ENCODE results near the gene LAMTOR5.
"Not testable (repeated sequence)": the region's sequence is repeated elsewhere in the genome, so short reads cannot be mapped to it uniquely, and the experiment has no call there.

LAMTOR5 gene

DNA sequence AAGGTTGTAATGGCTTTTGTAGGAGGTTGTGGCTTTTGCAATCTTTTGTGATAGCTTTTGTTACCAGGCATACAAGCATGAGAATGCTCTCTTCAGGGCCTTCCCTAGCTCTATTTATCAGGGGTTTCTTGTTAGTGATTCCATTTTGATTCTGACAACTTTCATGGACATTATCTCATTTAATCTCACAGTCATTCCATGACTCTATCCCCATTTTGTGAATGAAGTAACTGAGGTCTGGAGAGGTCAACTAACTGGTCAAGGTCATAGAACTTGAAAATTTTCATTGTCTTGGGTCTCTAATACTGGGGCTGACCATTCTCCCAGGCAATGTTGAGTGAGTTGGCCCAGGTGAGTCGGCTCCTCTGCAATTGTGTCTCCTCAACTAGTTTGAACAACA is 11.2 kb upstream of the LAMTOR5 start:
- Mint-ChIP-seq H3K27ac (no peak overlapping the region), H3K27me3 (ENCODE audit: low read depth) (peaks cover 7% of the 10 kb centered on the region), H3K9me3 (no peaks in the 10 kb centered on the region), H3K4me3 (no peak overlapping the region), H3K4me1 (ENCODE audit: low read depth) (peaks cover 12% of the 10 kb centered on the region), H3K36me3 (ENCODE audit: low read depth) (no peaks in the 10 kb centered on the region)
- no peak for DNase-seq (ENCODE audit: low spot score)

- not testable (repeated sequence) for H3K9me3 Mint-ChIP-seq; H3K27me3 Mint-ChIP-seq (ENCODE audit: low read depth); H3K27ac Mint-ChIP-seq; H3K4me3 Mint-ChIP-seq; DNase-seq (ENCODE audit: low spot score); H3K36me3 Mint-ChIP-seq (ENCODE audit: low read depth); H3K4me1 Mint-ChIP-seq (ENCODE audit: low read depth)
Observed at GRCh38 chr1:110413045-110413444, 5.6 kb upstream of the LAMTOR5 start.

GRCh38 chr1:110412576-110412975 is 5.1 kb upstream of the LAMTOR5 start:
- no peak overlapping the region for H3K27ac Mint-ChIP-seq
- no peak overlapping the region for H3K4me3 Mint-ChIP-seq
- H3K4me1 Mint-ChIP-seq (ENCODE audit: low read depth): peaks cover 11% of the 10 kb centered on the region

GRCh38 chr1:110411173-110411735 is 3.8 kb upstream of the LAMTOR5 start:
- Mint-ChIP-seq H3K36me3 (ENCODE audit: low read depth) (peaks cover 4% of the 10 kb centered on the region), H3K4me1 (ENCODE audit: low read depth) (peaks cover 13% of the 10 kb centered on the region), H3K9me3 (no peaks in the 10 kb centered on the region), H3K27me3 (ENCODE audit: low read depth) (no peaks in the 10 kb centered on the region), H3K4me3 (no peak overlapping the region), H3K27ac (no peak overlapping the region)
- DNase-seq (ENCODE audit: low spot score): no peak

More at GRCh38 chr1:110412576-110412975, 5.1 kb upstream of the LAMTOR5 start:
- Mint-ChIP-seq H3K9me3 (no peaks in the 10 kb centered on the region), H3K36me3 (ENCODE audit: low read depth) (peaks cover 1% of the 10 kb centered on the region), H3K27me3 (ENCODE audit: low read depth) (no peaks in the 10 kb centered on the region)
- DNase-seq (ENCODE audit: low spot score): peak; percentile 37

- DNase-seq (ENCODE audit: low spot score): no peak
- no peaks in the 10 kb centered on the region for H3K9me3 Mint-ChIP-seq
- peaks cover 6% of the 10 kb centered on the region for H3K36me3 Mint-ChIP-seq (ENCODE audit: low read depth)
- H3K4me3 Mint-ChIP-seq: peak overlapping the region; percentile 36
- no peaks in the 10 kb centered on the region for H3K27me3 Mint-ChIP-seq (ENCODE audit: low read depth)
- peaks cover 19% of the 10 kb centered on the region for H3K4me1 Mint-ChIP-seq (ENCODE audit: low read depth)
- no peak overlapping the region for H3K27ac Mint-ChIP-seq
Observed at GRCh38 chr1:110409316-110409715, 1.8 kb upstream of the LAMTOR5 start.

DNA sequence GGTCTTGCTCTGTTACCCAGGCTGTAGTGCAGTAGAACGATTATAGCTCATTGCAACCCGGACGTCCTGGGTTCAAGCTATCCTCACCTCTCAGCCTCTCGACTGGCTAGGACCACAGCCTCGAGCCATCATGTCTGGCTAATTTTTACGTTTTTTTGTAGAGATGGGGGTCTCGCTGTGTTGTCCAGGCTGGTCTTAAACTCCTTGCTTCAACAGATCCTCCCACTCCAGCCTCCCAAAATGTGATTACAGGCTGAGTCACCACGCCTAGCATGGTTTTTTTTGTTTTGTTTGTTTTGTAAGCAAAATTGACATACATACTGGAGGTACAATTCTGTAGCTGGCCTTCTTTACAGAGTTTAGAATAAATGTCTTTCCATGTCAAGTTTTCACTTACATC is 994 bp upstream of the LAMTOR5 start:
- Mint-ChIP-seq H3K36me3 (ENCODE audit: low read depth) (peaks cover 8% of the 10 kb centered on the region), H3K27ac (peak overlapping the region; percentile 28), H3K9me3 (no peaks in the 10 kb centered on the region), H3K4me3 (peak overlapping the region; percentile 99), H3K4me1 (ENCODE audit: low read depth) (peaks cover 20% of the 10 kb centered on the region), H3K27me3 (ENCODE audit: low read depth) (no peaks in the 10 kb centered on the region)
- DNase-seq (ENCODE audit: low spot score): no peak

- peak overlapping the region; percentile 99 for H3K4me3 Mint-ChIP-seq
- not testable (repeated sequence) for DNase-seq (ENCODE audit: low spot score); H3K27me3 Mint-ChIP-seq (ENCODE audit: low read depth); H3K9me3 Mint-ChIP-seq
- H3K4me1 Mint-ChIP-seq (ENCODE audit: low read depth): peaks cover 18% of the 10 kb centered on the region
- peak overlapping the region; percentile 99 for H3K27ac Mint-ChIP-seq
- peaks cover 13% of the 10 kb centered on the region for H3K36me3 Mint-ChIP-seq (ENCODE audit: low read depth)
Observed at GRCh38 chr1:110406407-110406806, 1.1 kb downstream of the LAMTOR5 start.

- no peak overlapping the region for H3K27ac Mint-ChIP-seq
- peaks cover 22% of the 10 kb centered on the region for H3K36me3 Mint-ChIP-seq (ENCODE audit: low read depth)
- no peak overlapping the region for H3K4me3 Mint-ChIP-seq
- DNase-seq (ENCODE audit: low spot score): no peak
- no peaks in the 10 kb centered on the region for H3K27me3 Mint-ChIP-seq (ENCODE audit: low read depth)
- H3K4me1 Mint-ChIP-seq (ENCODE audit: low read depth): peaks cover 18% of the 10 kb centered on the region
- H3K9me3 Mint-ChIP-seq: no peaks in the 10 kb centered on the region
Observed at GRCh38 chr1:110404401-110404800, 3.1 kb downstream of the LAMTOR5 start.

DNA sequence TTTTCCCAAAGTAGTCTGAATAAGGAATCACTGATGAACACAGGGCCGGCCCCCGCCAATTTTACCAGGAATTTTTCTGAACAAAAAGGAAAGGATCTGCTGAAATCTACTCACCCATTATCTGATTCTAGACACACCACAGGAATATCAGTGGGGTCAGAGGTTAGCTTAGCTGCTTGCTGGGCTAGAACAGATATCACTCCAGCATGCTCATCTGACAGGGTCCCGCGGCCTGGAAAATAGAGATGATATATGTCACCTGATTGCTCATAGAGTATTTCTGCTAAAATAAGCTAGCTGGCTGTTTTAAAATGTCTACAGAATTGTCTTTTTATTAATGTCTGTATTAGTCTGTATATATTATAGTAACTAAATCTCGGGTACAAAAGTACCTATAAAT is 3.7 kb downstream of the LAMTOR5 start:
- no peaks in the 10 kb centered on the region for H3K9me3 Mint-ChIP-seq
- H3K27me3 Mint-ChIP-seq (ENCODE audit: low read depth): no peaks in the 10 kb centered on the region
- H3K27ac Mint-ChIP-seq: no peak overlapping the region
- no peak overlapping the region for H3K4me3 Mint-ChIP-seq
- H3K4me1 Mint-ChIP-seq (ENCODE audit: low read depth): peaks cover 18% of the 10 kb centered on the region
- peaks cover 24% of the 10 kb centered on the region for H3K36me3 Mint-ChIP-seq (ENCODE audit: low read depth)
- DNase-seq (ENCODE audit: low spot score): no peak

GRCh38 chr1:110396259-110396958 is 11.1 kb downstream of the LAMTOR5 start:
- not testable (repeated sequence) for H3K4me3 Mint-ChIP-seq; H3K9me3 Mint-ChIP-seq; H3K27me3 Mint-ChIP-seq (ENCODE audit: low read depth); DNase-seq (ENCODE audit: low spot score); H3K4me1 Mint-ChIP-seq (ENCODE audit: low read depth); H3K27ac Mint-ChIP-seq
- peaks cover 29% of the 10 kb centered on the region for H3K36me3 Mint-ChIP-seq (ENCODE audit: low read depth)

- Mint-ChIP-seq H3K9me3 (no peaks in the 10 kb centered on the region), H3K4me3 (no peak overlapping the region), H3K27ac (no peak overlapping the region), H3K4me1 (ENCODE audit: low read depth) (no peaks in the 10 kb centered on the region), H3K36me3 (ENCODE audit: low read depth) (peaks cover 24% of the 10 kb centered on the region), H3K27me3 (ENCODE audit: low read depth) (no peaks in the 10 kb centered on the region)
- no peak for DNase-seq (ENCODE audit: low spot score)
Observed at GRCh38 chr1:110394493-110394820, 13.0 kb downstream of the LAMTOR5 start.

DNA sequence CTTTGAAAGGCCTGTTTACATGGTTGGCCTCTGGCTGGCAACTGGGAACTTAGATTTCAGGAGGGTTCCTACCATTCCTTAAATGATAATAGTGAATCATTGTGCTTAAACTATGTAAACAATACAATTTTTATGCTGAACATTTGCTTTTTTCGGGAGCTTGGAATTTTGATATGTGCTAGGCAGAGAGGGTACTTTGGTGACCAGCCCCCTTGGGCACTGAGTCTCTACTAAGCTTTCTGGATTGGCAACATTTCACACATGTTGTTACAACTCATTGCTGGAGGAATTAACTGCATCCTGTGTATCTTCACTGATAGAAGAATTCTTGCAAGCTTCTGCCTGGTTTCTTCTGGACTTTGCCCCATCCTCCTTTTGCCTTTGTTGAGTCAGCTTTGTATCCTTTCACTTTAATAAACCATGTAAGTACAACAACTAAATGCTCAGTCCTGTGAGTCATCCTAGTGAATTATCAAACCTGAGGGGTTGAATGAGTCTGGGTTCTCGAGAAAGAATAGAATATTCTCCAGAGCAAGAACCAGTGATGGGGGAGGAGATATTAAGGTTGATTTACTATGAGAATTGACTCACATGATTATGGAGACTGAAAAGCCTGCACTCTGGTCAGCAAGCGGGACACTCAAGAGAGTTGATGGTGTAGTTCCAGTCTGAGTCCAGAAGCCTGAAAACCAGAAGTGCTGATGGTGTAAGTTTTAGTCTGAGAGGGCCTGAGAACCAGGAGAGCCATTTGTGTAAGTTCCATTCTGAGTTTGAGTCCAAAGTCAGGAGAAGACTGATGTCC is 13.6 kb downstream of the LAMTOR5 start:
- H3K36me3 Mint-ChIP-seq (ENCODE audit: low read depth): peaks cover 21% of the 10 kb centered on the region
- no peaks in the 10 kb centered on the region for H3K9me3 Mint-ChIP-seq
- H3K27me3 Mint-ChIP-seq (ENCODE audit: low read depth): no peaks in the 10 kb centered on the region
- DNase-seq (ENCODE audit: low spot score): no peak
- no peaks in the 10 kb centered on the region for H3K4me1 Mint-ChIP-seq (ENCODE audit: low read depth)
- H3K4me3 Mint-ChIP-seq: no peak overlapping the region
- no peak overlapping the region for H3K27ac Mint-ChIP-seq

GRCh38 chr1:110393286-110393685 is 14.2 kb downstream of the LAMTOR5 start:
- Mint-ChIP-seq H3K27me3 (ENCODE audit: low read depth) (no peaks in the 10 kb centered on the region), H3K27ac (no peak overlapping the region), H3K9me3 (no peaks in the 10 kb centered on the region), H3K36me3 (ENCODE audit: low read depth) (peaks cover 19% of the 10 kb centered on the region), H3K4me3 (no peak overlapping the region), H3K4me1 (ENCODE audit: low read depth) (no peaks in the 10 kb centered on the region)
- no peak for DNase-seq (ENCODE audit: low spot score)

- no peak within 1 kb of the TSS for H3K4me3 Mint-ChIP-seq
- H3K27ac Mint-ChIP-seq: no peak within 1 kb of the TSS
- H3K36me3 Mint-ChIP-seq (ENCODE audit: low read depth): peaks cover 18% of the 10 kb centered on the region
- H3K4me1 Mint-ChIP-seq (ENCODE audit: low read depth): peaks cover 4% of the 10 kb centered on the region
- H3K27me3 Mint-ChIP-seq (ENCODE audit: low read depth): no peaks in the 10 kb centered on the region
- H3K9me3 Mint-ChIP-seq: no peaks in the 10 kb centered on the region
- no peak for DNase-seq (ENCODE audit: low spot score)
Observed at GRCh38 chr1:110390692-110391245, 16.7 kb downstream of the LAMTOR5 start, which contains the start of gene SLC16A4. SLC16A4 (minus strand) TSS chr1:110391026; CDS start chr1:110389323, 1,703 bp downstream.

All from T-helper 2 cell treated with Interferon-gamma antibody and Interleukin-4, amounts not matched to agents 5 μg/mL and 100 μg/mL, for 36 hours (primary cell).